A673 (cell line): ENCODE measurements around the gene SPI1.

Source experiments
- CTCF ChIP-seq: fragments of 300-800, 200-600 bp; sonication (generic); conservative IDR thresholded peaks from 2 replicates; pipeline ENCODE4 v1.5.1; 2017; ENCODE audit warnings: low read depth, mild to moderate bottlenecking, antibody characterized with exemption, low read length, moderate library complexity, mixed read lengths
- EZH2 ChIP-seq: fragments of 200-600 bp; sonication (generic); IDR thresholded peaks from 2 replicates; pipeline ENCODE4 v1.6.1; 2017; ENCODE audit warnings: borderline replicate concordance, low read depth, mild to moderate bottlenecking, mixed read lengths, antibody characterized with exemption, low read length; ENCODE audit not compliant: poor library complexity, severe bottlenecking

DNA sequence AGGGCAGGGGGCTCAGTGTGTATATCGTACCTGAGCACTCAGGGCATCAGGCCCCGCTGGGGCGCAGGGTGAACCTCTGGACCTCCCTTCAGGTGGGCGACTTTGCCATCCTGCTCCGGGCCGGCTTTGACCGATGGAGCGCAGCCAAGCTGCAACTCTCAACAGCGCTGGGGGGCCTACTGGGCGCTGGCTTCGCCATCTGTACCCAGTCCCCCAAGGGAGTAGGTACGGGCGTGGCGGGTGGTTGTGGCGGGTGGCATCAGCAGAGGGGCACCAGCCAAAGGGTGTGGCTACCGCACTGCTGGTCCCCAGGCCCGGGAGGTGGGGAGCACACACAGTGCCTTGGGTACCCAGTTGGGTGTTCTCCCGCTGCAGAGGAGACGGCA lies 36.3 kb upstream of the SPI1 start:
- TF ChIP-seq CTCF (no peak), EZH2 (no peak)
